Measurements from ENCODE around the gene INAFM2. TPM values are rescaled to one million over a fixed set of nuclear protein-coding genes. Genes with fewer than 3 reads are reported as not detected.

INAFM2 gene
- total and polyA plus RNA-seq, 10 of the 15 experiments (the other 5 are each of a cell fraction or from before 2014, with no cell fraction given): 0.75 to 8.1 (median 3.9) TPM

- FAIRE-seq: no peak
- POLR2A ChIA-PET: no interaction called here
Measured at GRCh38 chr15:40296561-40297230, 26.8 kb upstream of the INAFM2 start.

More at GRCh38 chr15:40296561-40297230, 26.8 kb upstream of the INAFM2 start:
- H3K9ac ChIP-seq (ENCODE audit: control insufficient read depth, insufficient read depth, low read length): no peak overlapping the region
- in situ Hi-C loops (cut with MboI): no loop called here
- H3K27ac ChIP-seq (ENCODE audit: control insufficient read depth, insufficient read depth): no peak overlapping the region
- TF ChIP-seq, protein P1, sequence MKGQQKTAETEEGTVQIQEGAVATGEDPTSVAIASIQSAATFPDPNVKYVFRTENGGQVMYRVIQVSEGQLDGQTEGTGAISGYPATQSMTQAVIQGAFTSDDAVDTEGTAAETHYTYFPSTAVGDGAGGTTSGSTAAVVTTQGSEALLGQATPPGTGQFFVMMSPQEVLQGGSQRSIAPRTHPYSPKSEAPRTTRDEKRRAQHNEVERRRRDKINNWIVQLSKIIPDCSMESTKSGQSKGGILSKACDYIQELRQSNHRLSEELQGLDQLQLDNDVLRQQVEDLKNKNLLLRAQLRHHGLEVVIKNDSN (IDR thresholded peaks at IDR 0.05; ENCODE audit: borderline replicate concordance, extremely low read length, insufficient read depth, low read depth, low read length): no peak
- TF ChIP-seq, protein P2, sequence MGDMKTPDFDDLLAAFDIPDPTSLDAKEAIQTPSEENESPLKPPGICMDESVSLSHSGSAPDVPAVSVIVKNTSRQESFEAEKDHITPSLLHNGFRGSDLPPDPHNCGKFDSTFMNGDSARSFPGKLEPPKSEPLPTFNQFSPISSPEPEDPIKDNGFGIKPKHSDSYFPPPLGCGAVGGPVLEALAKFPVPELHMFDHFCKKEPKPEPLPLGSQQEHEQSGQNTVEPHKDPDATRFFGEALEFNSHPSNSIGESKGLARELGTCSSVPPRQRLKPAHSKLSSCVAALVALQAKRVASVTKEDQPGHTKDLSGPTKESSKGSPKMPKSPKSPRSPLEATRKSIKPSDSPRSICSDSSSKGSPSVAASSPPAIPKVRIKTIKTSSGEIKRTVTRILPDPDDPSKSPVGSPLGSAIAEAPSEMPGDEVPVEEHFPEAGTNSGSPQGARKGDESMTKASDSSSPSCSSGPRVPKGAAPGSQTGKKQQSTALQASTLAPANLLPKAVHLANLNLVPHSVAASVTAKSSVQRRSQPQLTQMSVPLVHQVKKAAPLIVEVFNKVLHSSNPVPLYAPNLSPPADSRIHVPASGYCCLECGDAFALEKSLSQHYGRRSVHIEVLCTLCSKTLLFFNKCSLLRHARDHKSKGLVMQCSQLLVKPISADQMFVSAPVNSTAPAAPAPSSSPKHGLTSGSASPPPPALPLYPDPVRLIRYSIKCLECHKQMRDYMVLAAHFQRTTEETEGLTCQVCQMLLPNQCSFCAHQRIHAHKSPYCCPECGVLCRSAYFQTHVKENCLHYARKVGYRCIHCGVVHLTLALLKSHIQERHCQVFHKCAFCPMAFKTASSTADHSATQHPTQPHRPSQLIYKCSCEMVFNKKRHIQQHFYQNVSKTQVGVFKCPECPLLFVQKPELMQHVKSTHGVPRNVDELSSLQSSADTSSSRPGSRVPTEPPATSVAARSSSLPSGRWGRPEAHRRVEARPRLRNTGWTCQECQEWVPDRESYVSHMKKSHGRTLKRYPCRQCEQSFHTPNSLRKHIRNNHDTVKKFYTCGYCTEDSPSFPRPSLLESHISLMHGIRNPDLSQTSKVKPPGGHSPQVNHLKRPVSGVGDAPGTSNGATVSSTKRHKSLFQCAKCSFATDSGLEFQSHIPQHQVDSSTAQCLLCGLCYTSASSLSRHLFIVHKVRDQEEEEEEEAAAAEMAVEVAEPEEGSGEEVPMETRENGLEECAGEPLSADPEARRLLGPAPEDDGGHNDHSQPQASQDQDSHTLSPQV (IDR thresholded peaks at IDR 0.05): no peak
- no peak for TF ChIP-seq MEF2B (IDR thresholded peaks at IDR 0.05; ENCODE audit: partially characterized antibody, poor library complexity, severe bottlenecking)
- TF ChIP-seq HDAC6 (IDR thresholded peaks at IDR 0.05; ENCODE audit: unreplicated experiment): no peak
- TF ChIP-seq PML (IDR thresholded peaks at IDR 0.05; ENCODE audit: low read length): no peak
- TF ChIP-seq SUPT20H (IDR thresholded peaks at IDR 0.05; ENCODE audit: borderline replicate concordance, control insufficient read depth, low read depth, low read length): no peak
- no peak for TF ChIP-seq ETV6 (conservative IDR thresholded peaks at IDR 0.05 in 1 of 2, IDR thresholded peaks at IDR 0.05 in 1 of 2; ENCODE audit: borderline replicate concordance in 1 of 2, low read depth in 1 of 2)
- no peak for TF ChIP-seq NFXL1 (IDR thresholded peaks at IDR 0.05; ENCODE audit: borderline replicate concordance)
- no peak for TF ChIP-seq PAX8 (IDR thresholded peaks at IDR 0.05)
- TF ChIP-seq IKZF1 (conservative IDR thresholded peaks at IDR 0.05): no peak
- TF ChIP-seq IRF4 (IDR thresholded peaks at IDR 0.05; ENCODE audit: low read depth, low read length): no peak
- ChIA-PET RAD21 (ENCODE audit: unreplicated experiment) (interaction anchor here (0.6 kb wide), 1 partner anchor 42 kb away, joined by 4 read pairs; no protein-coding TSS in a partner anchor), SMC1A (ENCODE audit: uncharacterized antibody, unreplicated experiment) (interaction anchor here (0.5 kb wide), 1 partner anchor 21 kb away, joined by 3 read pairs; no protein-coding TSS in a partner anchor), CTCF (no interaction called here)
- ATAC-seq (no peak), DNase-seq (ENCODE audit: low read depth, low spot score) (no peak)
- H3K9me3 ChIP-seq (replicated peaks; ENCODE audit: control insufficient read depth, insufficient read depth, low read length): no peaks in the 10 kb centered on the region; the same call in 2 of the 3 replicates
- no peaks in the 10 kb centered on the region for H3K4me1 ChIP-seq (ENCODE audit: control insufficient read depth, insufficient read depth, low read length)
- no TSS peak for BruUV-seq (replicated peaks)
- no peaks in the 10 kb centered on the region for H3K36me3 ChIP-seq (ENCODE audit: control insufficient read depth in 2 of 2, insufficient read depth in 2 of 2, low read length in 1 of 2)
- no peaks in the 10 kb centered on the region; a peak in 2 of 4 replicates for H3K27me3 ChIP-seq (replicated peaks in 1 of 2; ENCODE audit: control insufficient read depth in 2 of 2, insufficient read depth in 2 of 2, low read length in 1 of 2)
- no peak overlapping the region for H3K4me3 ChIP-seq
- no peak overlapping the region for H3K4me2 ChIP-seq (ENCODE audit: control insufficient read depth, insufficient read depth)
- no peaks in the 10 kb centered on the region for H3K79me2 ChIP-seq (ENCODE audit: control insufficient read depth, insufficient read depth, low read length)
- intact Hi-C loops (cut with micrococcal nuclease; ENCODE audit: unreplicated experiment): no loop called here
- H4K20me1 ChIP-seq (ENCODE audit: control insufficient read depth, insufficient read depth): no peaks in the 10 kb centered on the region
- no peak overlapping the region for H2AFZ ChIP-seq (ENCODE audit: control insufficient read depth, low read depth, low read length)
- WGBS (ENCODE audit: insufficient coverage, insufficient replicate concordance, low lambda C conversion rate, missing lambda C conversion rate): 30% methylated on average over 4 of the region's 5 CpGs
